ENCODE results near the gene MNAT1.
"Not testable (repeated sequence)": the region's sequence is repeated elsewhere in the genome, so short reads cannot be mapped to it uniquely, and the experiment has no call there.

The MNAT1 gene

GRCh38 chr14:60882219-60882618, 147.7 kb downstream of the MNAT1 start:
- no peak for DNase-seq (ENCODE audit: low read depth)

- DNase-seq (ENCODE audit: low read depth): no peak
These were observed 149.6 kb downstream of the MNAT1 start for GRCh38 chr14:60884134-60884533.

GRCh38 chr14:60890636-60891035, 156.1 kb downstream of the MNAT1 start:
- DNase-seq (ENCODE audit: low read depth): not testable (repeated sequence)

- DNase-seq (ENCODE audit: low read depth): no peak
These were observed 159.3 kb downstream of the MNAT1 start for GRCh38 chr14:60893911-60894310.

GRCh38 chr14:60904381-60904780, 169.8 kb downstream of the MNAT1 start:
- DNase-seq (ENCODE audit: low read depth): no peak

GRCh38 chr14:60905923-60906322, 171.4 kb downstream of the MNAT1 start:
- no peak for DNase-seq (ENCODE audit: low read depth)

- no peak for DNase-seq (ENCODE audit: low read depth)
These were observed 181.2 kb downstream of the MNAT1 start for GRCh38 chr14:60915781-60916180.

GRCh38 chr14:60922050-60922449, 187.5 kb downstream of the MNAT1 start:
- DNase-seq (ENCODE audit: low read depth): no peak

GRCh38 chr14:60925286-60925685, 190.7 kb downstream of the MNAT1 start:
- no peak for DNase-seq (ENCODE audit: low read depth)

- no peak for DNase-seq (ENCODE audit: low read depth)
These were observed 191.4 kb downstream of the MNAT1 start for GRCh38 chr14:60926002-60926401.

- DNase-seq (ENCODE audit: low read depth): no peak
These were observed 196.7 kb downstream of the MNAT1 start for GRCh38 chr14:60931218-60931617.

GRCh38 chr14:60933920-60934655, 199.5 kb downstream of the MNAT1 start:
- DNase-seq (ENCODE audit: low read depth): no peak

GRCh38 chr14:60935319-60935718, 200.8 kb downstream of the MNAT1 start:
- DNase-seq (ENCODE audit: low read depth): no peak

GRCh38 chr14:60943637-60944032, 209.1 kb downstream of the MNAT1 start:
- DNase-seq (ENCODE audit: low read depth): no peak

- DNase-seq (ENCODE audit: low read depth): no peak
These were observed 209.6 kb downstream of the MNAT1 start for GRCh38 chr14:60944204-60944603.

- DNase-seq (ENCODE audit: low read depth): no peak
These were observed 211.4 kb downstream of the MNAT1 start for GRCh38 chr14:60945984-60946383.

GRCh38 chr14:60946773-60947172, 212.2 kb downstream of the MNAT1 start:
- DNase-seq (ENCODE audit: low read depth): no peak

- DNase-seq (ENCODE audit: low read depth): no peak
These were observed 217.3 kb downstream of the MNAT1 start for GRCh38 chr14:60951776-60952435.

- DNase-seq (ENCODE audit: low read depth): no peak
These were observed 221.6 kb downstream of the MNAT1 start for GRCh38 chr14:60956202-60956601.

GRCh38 chr14:60956632-60957031, 222.1 kb downstream of the MNAT1 start:
- no peak for DNase-seq (ENCODE audit: low read depth)

- no peak for DNase-seq (ENCODE audit: low read depth)
These were observed 223.6 kb downstream of the MNAT1 start for GRCh38 chr14:60958146-60958545.

- no peak for DNase-seq (ENCODE audit: low read depth)
These were observed 229.2 kb downstream of the MNAT1 start for GRCh38 chr14:60963761-60964160.

GRCh38 chr14:60964904-60965303, 230.3 kb downstream of the MNAT1 start:
- no peak for DNase-seq (ENCODE audit: low read depth)

GRCh38 chr14:60965402-60965801, 230.8 kb downstream of the MNAT1 start:
- no peak for DNase-seq (ENCODE audit: low read depth)
